Measurements from ENCODE around the gene DNAJB6. TPM values are rescaled to one million over a fixed set of nuclear protein-coding genes. Genes with fewer than 3 reads are reported as not detected.

DNAJB6 gene
- 10 to 100 TPM; 85.9 to 97.1 TPM for total RNA-seq

DNA sequence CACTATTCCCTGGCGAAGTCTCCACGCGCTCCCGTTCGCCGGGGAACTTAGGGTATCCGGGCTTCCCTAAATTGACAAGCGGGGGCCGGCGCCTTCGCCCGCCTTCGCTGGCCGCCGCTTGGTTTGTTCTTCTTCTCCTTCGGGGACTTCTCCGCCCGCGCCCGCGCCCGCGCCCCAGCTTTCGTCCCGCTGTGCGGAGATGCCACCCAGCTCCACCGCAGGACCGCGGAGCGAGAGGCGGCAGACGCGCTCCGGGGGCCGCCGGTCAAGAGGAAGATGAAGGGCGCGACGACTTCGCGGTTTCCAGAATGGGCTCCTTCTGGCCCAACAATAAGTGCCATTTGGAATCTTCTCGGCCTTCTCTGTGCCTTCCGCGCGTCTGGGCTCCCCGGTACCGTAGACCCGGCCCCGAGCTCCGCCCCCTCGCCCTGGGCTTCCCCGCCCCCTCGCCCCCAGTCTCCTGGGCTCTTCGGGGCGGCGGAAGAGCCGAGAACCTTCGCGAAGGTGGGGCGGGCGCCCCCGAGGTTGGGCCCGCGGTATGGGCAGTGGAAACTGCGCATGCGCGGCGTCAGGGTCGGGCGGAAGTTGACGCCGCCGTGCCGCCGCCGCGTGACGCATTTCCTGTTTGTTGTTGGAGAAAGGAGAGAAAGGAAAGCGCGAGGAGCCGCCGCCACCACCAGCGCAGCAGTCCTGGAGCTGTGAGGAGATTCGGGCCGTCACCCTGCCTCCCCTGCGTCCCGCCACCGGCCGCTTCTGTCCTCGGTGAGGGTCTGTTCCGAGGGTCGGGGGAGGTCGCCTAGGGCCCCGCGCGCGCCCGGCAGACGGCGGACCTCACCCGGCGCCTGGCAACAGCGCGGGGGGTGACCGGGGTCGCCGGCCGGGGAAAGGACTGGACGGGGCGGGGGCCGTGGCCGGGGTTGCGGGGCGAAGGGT lies at the start of gene DNAJB6:
TSS of gene DNAJB6 (plus strand) at position 622 of the 933 bp plus-strand sequence. CDS start 21,569 bp downstream, outside the sequence.
- H3K4me3 Mint-ChIP-seq = peak within 1 kb of the TSS; percentile 94
- ChIA-PET CTCF (interaction anchor here (1.7 to 4.7 kb wide), 3 partner anchors 10 to 52 kb away, joined by 7 to 27 read pairs (median 7); no protein-coding TSS in a partner anchor), POLR2A (interaction anchor here (0.6 to 4.7 kb wide), 17 partner anchors 9 to 696 kb away, joined by 3 to 57 read pairs (median 4); partner anchors contain the start of genes NOM1 and RNF32)
- peak within 1 kb of the TSS; percentile 96 for H3K27ac Mint-ChIP-seq
- H3K9me3 Mint-ChIP-seq = no peaks in the 10 kb centered on the region
- peaks cover 26% of the 10 kb centered on the region for H3K36me3 Mint-ChIP-seq (ENCODE audit: low read depth)
- peaks cover 43% of the 10 kb centered on the region for H3K4me1 Mint-ChIP-seq
- peak; percentile 96 for DNase-seq
- peaks cover 17% of the 10 kb centered on the region for H3K27me3 Mint-ChIP-seq

DNA sequence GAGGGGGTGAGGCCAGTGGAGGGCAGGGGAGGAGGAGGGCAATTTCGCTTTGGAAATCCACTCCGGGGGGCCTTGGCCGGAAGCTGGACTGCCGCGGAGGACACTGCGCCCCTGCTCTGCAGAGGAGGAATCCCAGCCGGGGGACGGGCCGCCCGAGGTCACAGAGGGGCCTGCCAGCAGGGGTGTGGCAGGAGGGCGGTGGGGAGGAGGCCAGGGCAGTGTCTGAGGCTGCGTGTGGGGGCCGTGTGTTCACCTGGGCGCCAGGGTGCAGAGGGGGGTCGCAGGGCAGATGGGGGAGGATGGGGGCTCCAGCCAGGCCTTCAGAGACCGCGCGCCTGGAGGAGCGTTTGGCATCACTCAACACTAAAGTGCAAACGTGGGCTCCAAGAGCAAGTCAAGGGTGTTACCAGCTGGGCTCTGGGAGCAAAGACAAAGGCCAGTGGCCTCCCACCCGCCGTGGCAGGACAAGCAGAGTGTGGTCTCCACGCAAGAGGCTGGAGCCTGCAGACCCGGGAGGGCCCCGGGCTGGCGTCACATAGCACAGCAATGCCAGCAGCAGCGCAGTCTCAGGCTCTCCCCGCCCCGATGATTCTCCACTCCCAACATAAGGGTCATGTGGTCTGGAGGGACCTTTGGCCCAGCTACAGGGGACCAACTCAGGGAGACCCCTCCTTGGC lies 45.3 kb upstream of the DNAJB6 start:
- Mint-ChIP-seq H3K4me1 (no peaks in the 10 kb centered on the region), H3K9me3 (no peaks in the 10 kb centered on the region), H3K27me3 (peaks cover 9% of the 10 kb centered on the region), H3K36me3 (ENCODE audit: low read depth) (no peaks in the 10 kb centered on the region), H3K27ac (no peak overlapping the region), H3K4me3 (no peak overlapping the region)
- DNase-seq = no peak
- POLR2A ChIA-PET = no interaction called here
- CTCF ChIA-PET = no interaction called here

DNA sequence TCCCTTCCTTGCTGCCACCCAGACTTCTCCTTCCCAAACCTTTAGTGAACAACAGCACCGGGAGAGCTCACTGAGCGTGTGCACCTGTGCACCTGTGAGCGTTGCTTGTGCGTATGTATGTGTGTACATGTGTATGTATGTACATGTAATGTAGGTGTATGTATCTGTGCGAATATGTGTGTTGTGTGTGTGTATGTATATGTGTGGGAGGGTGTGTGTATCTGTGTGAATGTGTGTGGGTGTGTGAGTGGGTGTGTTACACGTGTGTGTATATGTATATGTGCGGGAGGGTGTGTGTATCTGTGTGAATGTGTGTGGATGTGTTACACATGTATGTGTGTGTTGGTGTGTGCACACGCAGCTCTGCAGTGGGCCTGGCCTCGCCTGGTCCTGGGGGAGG lies 44.5 kb upstream of the DNAJB6 start:
- no peak overlapping the region for H3K27ac Mint-ChIP-seq

DNA sequence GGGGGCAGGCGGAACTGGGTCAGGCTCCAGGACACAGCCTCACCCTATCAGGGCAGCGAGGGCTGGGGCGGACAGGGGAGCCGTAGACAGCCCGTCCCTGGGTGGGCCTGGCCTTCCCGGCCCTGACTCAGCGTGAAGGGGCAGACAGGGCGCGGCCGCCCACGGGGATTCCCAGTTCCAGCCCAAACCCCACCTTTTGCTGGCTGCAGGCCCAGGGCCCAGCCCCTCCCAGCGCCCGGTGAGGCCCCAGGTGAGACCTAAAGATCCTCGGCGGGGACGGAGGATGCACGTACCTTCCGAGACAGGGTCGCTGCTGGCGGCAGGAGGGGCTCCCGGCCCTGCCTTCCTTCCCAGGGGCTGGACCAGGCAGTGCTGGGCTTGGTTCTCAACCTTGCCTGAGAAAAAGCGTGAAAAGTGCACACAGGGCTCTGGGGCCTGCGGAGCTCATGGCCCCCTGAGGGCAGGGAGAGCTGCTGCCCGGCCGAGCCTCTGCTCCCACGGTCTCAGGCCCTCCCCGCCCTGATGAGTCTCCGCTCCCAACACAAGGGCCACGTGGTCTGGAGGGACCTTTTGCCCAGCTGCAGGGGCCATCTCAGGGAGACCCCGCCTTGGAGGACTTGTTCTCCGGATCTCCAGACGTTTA lies 43.9 kb upstream of the DNAJB6 start:
- POLR2A ChIA-PET = no interaction called here
- no peaks in the 10 kb centered on the region for H3K9me3 Mint-ChIP-seq
- no peak overlapping the region for H3K27ac Mint-ChIP-seq
- peaks cover 3% of the 10 kb centered on the region for H3K4me1 Mint-ChIP-seq
- no peaks in the 10 kb centered on the region for H3K36me3 Mint-ChIP-seq (ENCODE audit: low read depth)
- H3K4me3 Mint-ChIP-seq = no peak overlapping the region
- CTCF ChIA-PET = no interaction called here
- H3K27me3 Mint-ChIP-seq = peaks cover 9% of the 10 kb centered on the region
- no peak for DNase-seq

More for the DNA sequence above, 44.5 kb upstream of the DNAJB6 start:
- ChIA-PET CTCF (no interaction called here), POLR2A (no interaction called here)
- Mint-ChIP-seq H3K9me3 (no peaks in the 10 kb centered on the region), H3K27me3 (peaks cover 9% of the 10 kb centered on the region), H3K4me1 (no peaks in the 10 kb centered on the region), H3K36me3 (ENCODE audit: low read depth) (no peaks in the 10 kb centered on the region), H3K4me3 (no peak overlapping the region)
- DNase-seq = no peak

DNA sequence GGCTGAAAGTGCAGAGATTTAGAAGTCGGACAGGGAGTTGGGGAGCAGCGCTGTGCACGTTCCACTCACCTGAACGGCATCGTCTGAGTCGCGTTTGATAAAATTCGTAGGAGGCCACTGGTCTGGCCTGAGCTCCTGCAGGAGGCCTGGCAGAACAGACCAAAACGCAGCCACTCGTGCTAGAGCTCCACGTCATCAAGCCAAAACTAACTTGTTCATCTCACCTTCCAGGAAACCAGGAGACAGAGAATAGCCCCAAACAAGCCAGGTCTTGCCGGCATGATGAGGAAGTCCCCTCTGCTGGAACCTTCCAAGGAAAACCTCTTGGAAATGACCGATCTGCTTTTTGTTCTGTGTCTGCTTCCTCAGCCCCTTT lies 43.4 kb upstream of the DNAJB6 start:
- DNase-seq = no peak
- Mint-ChIP-seq H3K9me3 (no peaks in the 10 kb centered on the region), H3K4me1 (peaks cover 4% of the 10 kb centered on the region), H3K27ac (no peak overlapping the region), H3K27me3 (peaks cover 5% of the 10 kb centered on the region), H3K36me3 (ENCODE audit: low read depth) (no peaks in the 10 kb centered on the region), H3K4me3 (no peak overlapping the region)
- POLR2A ChIA-PET = no interaction called here
- CTCF ChIA-PET = interaction anchor here (0.6 kb wide), 1 partner anchor 323 kb away, joined by 3 read pairs; no protein-coding TSS in a partner anchor

DNA sequence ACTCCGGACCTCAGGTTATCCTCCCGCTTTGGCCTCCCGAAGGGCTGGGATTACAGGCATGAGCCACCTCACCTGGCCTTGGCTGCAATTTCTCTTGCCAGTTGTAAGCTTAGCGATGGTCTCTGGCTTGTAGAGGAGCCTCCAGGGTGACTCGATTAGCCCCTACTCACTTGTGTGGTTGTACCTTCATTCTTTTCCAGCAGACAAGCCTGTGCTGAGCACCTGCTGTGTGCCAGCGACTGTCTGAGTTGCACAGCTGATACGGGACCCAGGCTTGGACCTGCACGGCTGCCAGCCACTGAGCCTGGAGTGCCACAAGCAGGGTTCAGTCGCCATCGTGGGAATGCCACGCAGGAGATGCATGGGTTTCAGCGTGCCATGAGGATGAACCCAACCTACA lies 42.0 kb upstream of the DNAJB6 start:
- Mint-ChIP-seq H3K27me3 (peaks cover 2% of the 10 kb centered on the region), H3K9me3 (peaks cover 5% of the 10 kb centered on the region), H3K27ac (no peak overlapping the region), H3K4me1 (peaks cover 15% of the 10 kb centered on the region), H3K4me3 (no peak overlapping the region), H3K36me3 (ENCODE audit: low read depth) (peaks cover 7% of the 10 kb centered on the region)
- ChIA-PET CTCF (no interaction called here), POLR2A (interaction anchor here (0.9 kb wide), 1 partner anchor 8 kb away, joined by 3 read pairs; no protein-coding TSS in a partner anchor)
- no peak for DNase-seq

DNA sequence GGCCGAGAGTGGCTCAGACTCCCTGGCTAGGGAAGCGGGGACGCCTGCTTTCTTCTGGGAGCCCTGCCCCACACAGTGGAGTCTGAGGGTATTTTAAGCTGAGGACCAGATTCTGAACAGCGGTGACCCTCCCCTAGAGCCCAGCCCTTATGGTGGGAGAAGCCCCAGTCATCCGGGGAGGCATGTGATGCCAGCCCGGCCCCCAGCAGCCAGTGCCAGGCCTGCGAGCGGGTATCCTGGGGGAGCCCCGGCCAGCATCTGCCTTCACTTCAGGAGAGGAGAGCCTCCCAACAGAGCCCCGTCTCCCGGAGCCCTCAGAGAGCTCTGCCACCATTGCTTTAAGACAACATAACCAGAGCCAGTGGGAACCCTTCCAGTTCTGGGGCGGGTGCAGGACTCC lies 41.5 kb upstream of the DNAJB6 start:
- no peak overlapping the region for H3K4me3 Mint-ChIP-seq
- peaks cover 2% of the 10 kb centered on the region for H3K27me3 Mint-ChIP-seq
- no peak for DNase-seq
- POLR2A ChIA-PET = no interaction called here
- no peak overlapping the region for H3K27ac Mint-ChIP-seq
- CTCF ChIA-PET = no interaction called here
- peaks cover 5% of the 10 kb centered on the region for H3K9me3 Mint-ChIP-seq
- peaks cover 19% of the 10 kb centered on the region for H3K4me1 Mint-ChIP-seq
- peaks cover 7% of the 10 kb centered on the region for H3K36me3 Mint-ChIP-seq (ENCODE audit: low read depth)

DNA sequence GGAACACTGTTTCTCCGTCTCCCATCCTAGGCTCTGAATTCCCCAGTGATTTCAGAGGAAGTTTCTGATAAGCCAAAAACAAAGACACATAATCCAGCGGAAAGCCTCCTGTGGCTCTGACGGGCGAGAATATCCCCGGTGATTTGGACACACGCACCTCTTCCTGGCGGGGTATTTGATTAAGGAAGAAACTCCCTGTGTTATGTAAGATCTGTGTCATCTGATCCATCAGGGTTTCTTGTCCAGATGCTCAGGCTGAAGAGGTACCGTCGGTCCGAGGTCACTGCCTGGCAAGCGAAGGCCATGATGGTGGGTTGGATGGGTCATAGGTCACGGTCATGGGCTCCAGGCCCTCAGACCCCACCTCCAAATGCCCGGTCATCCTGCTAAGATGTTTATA lies 39.6 kb upstream of the DNAJB6 start:
- Mint-ChIP-seq H3K4me3 (no peak overlapping the region), H3K4me1 (peaks cover 35% of the 10 kb centered on the region), H3K27me3 (peaks cover 1% of the 10 kb centered on the region), H3K36me3 (ENCODE audit: low read depth) (peaks cover 7% of the 10 kb centered on the region), H3K27ac (no peak overlapping the region), H3K9me3 (peaks cover 5% of the 10 kb centered on the region)
- no peak for DNase-seq
- POLR2A ChIA-PET = no interaction called here
- CTCF ChIA-PET = no interaction called here

DNA sequence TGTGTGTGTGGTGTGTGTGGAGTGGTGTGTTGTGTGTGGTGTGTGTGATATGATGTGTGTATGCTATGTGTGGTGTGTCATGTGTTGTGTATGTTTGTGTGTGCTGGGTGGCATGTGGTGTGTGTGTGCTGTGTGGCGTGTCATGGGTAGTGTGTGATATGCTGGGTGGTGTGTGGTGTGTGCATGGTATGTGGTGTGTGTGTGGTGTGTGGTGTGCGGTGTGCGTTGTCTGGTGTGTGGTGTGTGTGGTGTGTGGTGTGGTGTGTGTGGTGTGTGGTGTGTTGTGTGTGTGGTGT lies 37.5 kb upstream of the DNAJB6 start:
- H3K4me3 Mint-ChIP-seq = peak overlapping the region; percentile 37

DNA sequence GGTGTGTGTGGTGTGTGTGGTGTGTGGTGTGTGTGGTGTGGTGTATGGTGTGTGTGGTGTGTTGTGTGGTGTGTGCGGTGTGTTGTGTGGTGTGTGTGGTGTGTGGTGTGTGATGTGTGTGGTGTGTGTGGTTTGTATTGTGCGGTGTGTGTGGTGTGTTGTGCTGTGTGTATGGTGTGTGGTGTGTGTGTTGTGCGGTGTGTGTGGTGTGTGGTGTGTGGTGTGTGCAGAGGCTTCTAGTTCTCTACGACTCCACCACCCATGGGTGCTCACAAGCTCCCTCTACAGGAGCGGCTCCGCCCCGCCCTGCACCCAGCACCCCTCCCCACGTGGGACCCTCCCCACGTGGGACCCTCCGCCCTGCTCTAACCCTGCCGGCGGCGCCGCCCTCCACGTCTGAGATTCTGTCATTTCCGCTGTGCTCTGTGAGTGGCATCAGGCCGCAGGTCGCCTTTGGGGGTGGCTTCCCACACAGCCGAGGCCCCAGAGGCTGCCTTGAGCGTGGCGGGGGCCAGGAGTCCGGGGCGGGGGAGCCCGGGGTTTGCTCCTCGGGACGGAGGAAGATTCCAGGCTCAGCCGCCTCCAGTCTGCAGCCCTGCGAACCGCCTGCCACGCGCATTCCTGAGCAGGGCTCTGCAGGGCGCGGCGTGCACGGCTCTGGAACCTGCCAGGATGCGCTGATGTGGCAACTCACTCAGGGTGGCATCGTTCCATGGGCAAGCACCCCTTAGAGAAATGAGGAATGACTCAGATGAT lies 37.0 kb upstream of the DNAJB6 start:
- H3K36me3 Mint-ChIP-seq (ENCODE audit: low read depth) = peaks cover 7% of the 10 kb centered on the region
- peak overlapping the region; percentile 82 for H3K27ac Mint-ChIP-seq
- peaks cover 5% of the 10 kb centered on the region for H3K9me3 Mint-ChIP-seq
- POLR2A ChIA-PET = interaction anchor here (1.1 kb wide), 1 partner anchor 406 kb away, joined by 4 read pairs; the partner anchor contains the start of gene LMBR1
- H3K4me1 Mint-ChIP-seq = peaks cover 52% of the 10 kb centered on the region
- no peaks in the 10 kb centered on the region for H3K27me3 Mint-ChIP-seq
- no peak overlapping the region for H3K4me3 Mint-ChIP-seq
- CTCF ChIA-PET = no interaction called here
- DNase-seq = peak; percentile 44

More for the DNA sequence above, 37.5 kb upstream of the DNAJB6 start:
- Mint-ChIP-seq H3K36me3 (ENCODE audit: low read depth) (peaks cover 7% of the 10 kb centered on the region), H3K4me1 (peaks cover 50% of the 10 kb centered on the region), H3K9me3 (peaks cover 5% of the 10 kb centered on the region), H3K27me3 (no peaks in the 10 kb centered on the region), H3K27ac (peak overlapping the region; percentile 82)
- ChIA-PET POLR2A (no interaction called here), CTCF (no interaction called here)
- DNase-seq = no peak

DNA sequence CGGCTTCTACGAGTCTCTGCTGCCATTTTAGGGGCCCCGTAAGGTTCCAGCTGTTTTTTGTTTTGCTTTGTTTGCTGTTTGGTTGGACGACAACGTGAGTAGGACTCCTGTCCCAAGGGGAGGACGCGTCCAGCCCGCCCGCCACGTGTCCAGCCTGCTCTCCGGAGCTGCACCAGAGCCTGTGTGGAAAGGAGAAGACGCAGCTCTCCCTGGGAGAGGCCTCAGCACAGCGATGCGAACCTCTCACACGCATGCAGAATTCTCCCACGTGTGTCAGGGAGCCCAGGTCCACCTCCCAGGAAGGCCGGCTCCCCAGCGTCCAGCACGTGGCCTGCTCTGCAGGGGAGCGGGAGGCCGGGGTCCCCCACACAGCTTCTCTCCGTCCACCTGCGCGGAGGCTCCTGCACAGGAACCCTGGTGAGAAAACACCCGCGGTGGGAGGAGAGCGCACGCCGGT lies 36.4 kb upstream of the DNAJB6 start:
- H3K4me1 Mint-ChIP-seq = peaks cover 58% of the 10 kb centered on the region
- no peaks in the 10 kb centered on the region for H3K27me3 Mint-ChIP-seq
- no peak for DNase-seq
- ChIA-PET CTCF (no interaction called here), POLR2A (interaction anchor here (1.1 to 3.6 kb wide), 2 partner anchors 38 to 407 kb away, joined by 4 to 57 read pairs; partner anchors contain the start of genes DNAJB6 and LMBR1)
- no peak overlapping the region for H3K4me3 Mint-ChIP-seq
- H3K36me3 Mint-ChIP-seq (ENCODE audit: low read depth) = peaks cover 7% of the 10 kb centered on the region
- no peak overlapping the region for H3K27ac Mint-ChIP-seq
- peaks cover 5% of the 10 kb centered on the region for H3K9me3 Mint-ChIP-seq

DNA sequence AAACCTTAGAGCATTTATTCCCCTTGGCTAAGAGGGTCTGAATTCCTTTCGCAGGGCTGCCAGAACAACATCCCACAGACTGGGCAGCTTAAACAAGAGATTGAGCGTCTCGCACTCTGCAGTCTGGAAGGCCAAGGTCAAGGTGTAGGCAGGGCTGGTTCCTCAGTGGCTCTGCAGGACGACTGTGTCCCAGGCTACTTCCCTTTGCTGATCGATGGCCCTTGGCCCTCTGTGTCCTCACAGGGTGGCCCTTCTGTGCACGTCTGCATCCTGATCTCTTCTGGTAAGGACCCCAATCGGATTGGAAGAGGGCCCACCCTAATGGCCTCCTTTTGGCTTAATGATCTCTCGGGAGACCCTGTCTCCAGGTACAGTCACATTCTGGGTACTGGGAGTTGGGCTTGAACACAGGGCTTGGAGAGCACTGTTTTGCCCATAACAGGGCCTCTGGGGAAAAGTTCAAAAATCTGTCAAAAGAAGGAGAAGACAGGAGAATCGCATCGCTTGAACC lies 35.1 kb upstream of the DNAJB6 start:
- Mint-ChIP-seq H3K36me3 (ENCODE audit: low read depth) (peaks cover 7% of the 10 kb centered on the region), H3K9me3 (peaks cover 5% of the 10 kb centered on the region), H3K27me3 (no peaks in the 10 kb centered on the region), H3K27ac (peak overlapping the region; percentile 98), H3K4me1 (peaks cover 65% of the 10 kb centered on the region), H3K4me3 (peak overlapping the region; percentile 63)
- POLR2A ChIA-PET = interaction anchor here (3.6 kb wide), 1 partner anchor 36 kb away, joined by 57 read pairs; the partner anchor contains the start of gene DNAJB6
- CTCF ChIA-PET = interaction anchor here (0.7 to 2.0 kb wide), 6 partner anchors 27 to 352 kb away, joined by 3 to 12 read pairs (median 3); partner anchors contain the start of genes DNAJB6 and NOM1
- no peak for DNase-seq
